IPS-18a (cell line): ENCODE results near the gene EMP2.
"Not testable (repeated sequence)": the region's sequence is repeated elsewhere in the genome, so short reads cannot be mapped to it uniquely, and the experiment has no call there.

Experiments
- H3K27ac ChIP-seq: one replicate; pipeline ENCODE4 v1.5.1; 2013; ENCODE audit warnings: low read length
- H3K27me3 ChIP-seq: one replicate; pipeline ENCODE4 v1.6.1; 2013; ENCODE audit warnings: mild to moderate bottlenecking, low read length; ENCODE audit not compliant: control insufficient read depth, insufficient read depth
- H3K36me3 ChIP-seq: one replicate; pipeline ENCODE4 v1.6.1; 2013; ENCODE audit warnings: low read depth, low read length; ENCODE audit not compliant: control insufficient read depth
- H3K4me1 ChIP-seq: one replicate; pipeline ENCODE4 v1.6.1; 2013; ENCODE audit warnings: low read depth, low read length; ENCODE audit not compliant: control insufficient read depth
- H3K4me3 ChIP-seq: one replicate; pipeline ENCODE4 v1.5.1; 2013; ENCODE audit warnings: low read length
- H3K9ac ChIP-seq: one replicate; pipeline ENCODE4 v1.6.1; 2013; ENCODE audit warnings: mild to moderate bottlenecking, low read length, moderate library complexity
- H3K9me3 ChIP-seq: one replicate; pipeline ENCODE4 v1.6.1; 2013; ENCODE audit warnings: low read depth, low read length; ENCODE audit not compliant: control insufficient read depth

Gene EMP2

GRCh38 chr16:10541366-10541765, 39.0 kb downstream of the EMP2 start:
- H3K9ac ChIP-seq: no peak overlapping the region
- no peak overlapping the region for H3K27ac ChIP-seq
- H3K36me3 ChIP-seq: no peaks in the 10 kb centered on the region
- H3K4me1 ChIP-seq: no peaks in the 10 kb centered on the region
- no peaks in the 10 kb centered on the region for H3K9me3 ChIP-seq
- H3K27me3 ChIP-seq: no peaks in the 10 kb centered on the region
- no peak overlapping the region for H3K4me3 ChIP-seq

- no peak overlapping the region for H3K4me3 ChIP-seq
- no peaks in the 10 kb centered on the region for H3K36me3 ChIP-seq
- H3K27me3 ChIP-seq: no peaks in the 10 kb centered on the region
- H3K4me1 ChIP-seq: no peaks in the 10 kb centered on the region
- H3K9me3 ChIP-seq: no peaks in the 10 kb centered on the region
- H3K27ac ChIP-seq: no peak overlapping the region
- H3K9ac ChIP-seq: no peak overlapping the region
Observed at GRCh38 chr16:10539793-10540192, 40.6 kb downstream of the EMP2 start.

GRCh38 chr16:10539236-10539635, 41.2 kb downstream of the EMP2 start:
- no peaks in the 10 kb centered on the region for H3K4me1 ChIP-seq
- H3K4me3 ChIP-seq: no peak overlapping the region

GRCh38 chr16:10538583-10538982, 41.8 kb downstream of the EMP2 start:
- Histone ChIP-seq H3K36me3 (no peaks in the 10 kb centered on the region), H3K27me3 (no peaks in the 10 kb centered on the region), H3K27ac (no peak overlapping the region), H3K9me3 (no peaks in the 10 kb centered on the region), H3K4me3 (no peak overlapping the region), H3K4me1 (no peaks in the 10 kb centered on the region), H3K9ac (no peak overlapping the region)

More at GRCh38 chr16:10539236-10539635, 41.2 kb downstream of the EMP2 start:
- H3K9me3 ChIP-seq: no peaks in the 10 kb centered on the region
- no peak overlapping the region for H3K27ac ChIP-seq
- H3K9ac ChIP-seq: no peak overlapping the region
- no peaks in the 10 kb centered on the region for H3K27me3 ChIP-seq
- no peaks in the 10 kb centered on the region for H3K36me3 ChIP-seq

- Histone ChIP-seq H3K4me1 (no peaks in the 10 kb centered on the region), H3K27ac (no peak overlapping the region), H3K4me3 (no peak overlapping the region), H3K27me3 (no peaks in the 10 kb centered on the region), H3K9ac (no peak overlapping the region), H3K9me3 (no peaks in the 10 kb centered on the region), H3K36me3 (no peaks in the 10 kb centered on the region)
Observed at GRCh38 chr16:10537946-10538345, 42.5 kb downstream of the EMP2 start.

- no peaks in the 10 kb centered on the region for H3K36me3 ChIP-seq
- H3K4me1 ChIP-seq: no peaks in the 10 kb centered on the region
- H3K9me3 ChIP-seq: no peaks in the 10 kb centered on the region
- H3K27me3 ChIP-seq: no peaks in the 10 kb centered on the region
- H3K27ac ChIP-seq: no peak overlapping the region
- no peak overlapping the region for H3K4me3 ChIP-seq
- H3K9ac ChIP-seq: no peak overlapping the region
Observed at GRCh38 chr16:10536814-10537389, 43.5 kb downstream of the EMP2 start.

- not testable (repeated sequence) for H3K27ac ChIP-seq, H3K27me3 ChIP-seq, H3K4me1 ChIP-seq, H3K9me3 ChIP-seq, H3K4me3 ChIP-seq, H3K36me3 ChIP-seq, H3K9ac ChIP-seq
Observed at GRCh38 chr16:10536328-10536727, 44.1 kb downstream of the EMP2 start.

GRCh38 chr16:10535461-10535860, 44.9 kb downstream of the EMP2 start:
- Histone ChIP-seq H3K27ac (no peak overlapping the region), H3K4me1 (no peaks in the 10 kb centered on the region), H3K4me3 (no peak overlapping the region), H3K27me3 (no peaks in the 10 kb centered on the region), H3K9me3 (no peaks in the 10 kb centered on the region), H3K9ac (no peak overlapping the region), H3K36me3 (no peaks in the 10 kb centered on the region)

- Histone ChIP-seq H3K4me1 (no peaks in the 10 kb centered on the region), H3K36me3 (no peaks in the 10 kb centered on the region), H3K9ac (no peak overlapping the region), H3K27me3 (no peaks in the 10 kb centered on the region), H3K9me3 (no peaks in the 10 kb centered on the region), H3K4me3 (no peak overlapping the region), H3K27ac (no peak overlapping the region)
Observed at GRCh38 chr16:10534748-10535147, 45.6 kb downstream of the EMP2 start.

GRCh38 chr16:10533612-10534011, 46.8 kb downstream of the EMP2 start:
- H3K27me3 ChIP-seq, H3K27ac ChIP-seq, H3K36me3 ChIP-seq, H3K4me1 ChIP-seq, H3K9ac ChIP-seq, H3K4me3 ChIP-seq, H3K9me3 ChIP-seq: not testable (repeated sequence)

GRCh38 chr16:10531582-10531981, 48.8 kb downstream of the EMP2 start:
- no peak overlapping the region for H3K4me3 ChIP-seq
- H3K36me3 ChIP-seq: no peaks in the 10 kb centered on the region
- H3K27me3 ChIP-seq: no peaks in the 10 kb centered on the region
- H3K27ac ChIP-seq: no peak overlapping the region
- no peak overlapping the region for H3K9ac ChIP-seq
- no peaks in the 10 kb centered on the region for H3K4me1 ChIP-seq
- no peaks in the 10 kb centered on the region for H3K9me3 ChIP-seq

- Histone ChIP-seq H3K27ac (no peak overlapping the region), H3K4me1 (no peaks in the 10 kb centered on the region), H3K9ac (no peak overlapping the region), H3K9me3 (no peaks in the 10 kb centered on the region), H3K36me3 (no peaks in the 10 kb centered on the region), H3K27me3 (no peaks in the 10 kb centered on the region), H3K4me3 (no peak overlapping the region)
Observed at GRCh38 chr16:10530685-10531084, 49.7 kb downstream of the EMP2 start.
